Tibial nerve (tissue), 4 donors: ENCODE data around the gene BCL7B.

Source experiments
- CTCF ChIP-seq, 5 experiments: fragments of 200-600 bp in 3 of 5; fragments of 450-650 bp in 2 of 5; sonication (generic) in 3 of 5; IDR thresholded peaks; one replicate each; pipeline ENCODE4 v1.5.1; 2016 to 2019; ENCODE audit warnings: antibody characterized with exemption in 5 of 5, mild to moderate bottlenecking in 3 of 5, moderate library complexity in 2 of 5
- EP300 ChIP-seq, 2 donors: sonication (generic); formaldehyde crosslinking; IDR thresholded peaks; one replicate each; pipeline ENCODE4 v1.6.1; 2017; ENCODE audit warnings: antibody characterized with exemption in 2 of 2, mild to moderate bottlenecking in 1 of 2
- POLR2A ChIP-seq, 2 donors: fragments of 450-650 bp; IDR thresholded peaks; one replicate each; pipeline ENCODE4 v1.6.1; 2017; ENCODE audit warnings: antibody characterized with exemption in 2 of 2, mild to moderate bottlenecking in 2 of 2, moderate library complexity in 2 of 2

DNA sequence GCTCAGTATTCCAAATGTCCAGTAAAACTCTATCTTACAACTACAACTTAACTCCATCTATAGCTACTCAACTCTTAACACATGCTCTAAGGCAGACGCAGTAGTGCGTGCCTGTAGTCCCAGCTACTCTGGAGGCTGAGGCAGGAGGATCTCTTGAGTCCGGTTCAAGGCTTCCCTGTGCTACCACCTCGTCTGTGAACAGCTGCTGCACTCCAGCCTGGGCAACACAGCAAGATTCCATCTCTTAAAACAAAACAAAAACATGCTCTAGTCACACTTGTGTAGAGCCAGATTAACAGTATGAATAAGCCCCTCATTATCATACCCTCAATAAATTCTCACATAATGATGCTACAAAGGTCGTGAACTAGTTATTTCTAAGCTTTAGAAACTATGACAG, 39.0 kb downstream of the BCL7B start:
- TF ChIP-seq CTCF (IDR thresholded peaks at IDR 0.05) (no peak), EP300 (IDR thresholded peaks at IDR 0.05) (no peak), POLR2A (IDR thresholded peaks at IDR 0.05) (no peak)
